HCT116 (cell line): Measurements from ENCODE around the gene MFN2.

Source experiments
- ATF3 ChIP-seq: IDR thresholded peaks from 2 replicates; pipeline ENCODE4 v1.6.1; 2012
- EZH2 ChIP-seq: fragments of 200-600 bp; sonication (generic); IDR thresholded peaks from 2 replicates; pipeline ENCODE4 v1.6.1; 2017; ENCODE audit warnings: antibody characterized with exemption, mixed run types
- EZH2phosphoT487 ChIP-seq: fragments of 200-600 bp; IDR thresholded peaks from 2 replicates; pipeline ENCODE4 v1.6.1; 2018; ENCODE audit warnings: antibody characterized with exemption, borderline replicate concordance
- POLR2AphosphoS5 ChIP-seq: IDR thresholded peaks from 2 replicates; pipeline ENCODE4 v1.6.1; 2011; ENCODE audit warnings: mild to moderate bottlenecking, low read depth, low read length, moderate library complexity
- RAD21 ChIP-seq: IDR thresholded peaks from 2 replicates; pipeline ENCODE4 v1.6.1; 2012; ENCODE audit warnings: low read depth, mild to moderate bottlenecking
- SIN3A ChIP-seq: IDR thresholded peaks from 2 replicates; pipeline ENCODE4 v1.6.1; 2012; ENCODE audit warnings: low read depth
- TCF7L2 ChIP-seq: IDR thresholded peaks from 2 replicates; pipeline ENCODE4 v1.7.0; 2011; ENCODE audit warnings: borderline replicate concordance, inconsistent platforms; ENCODE audit not compliant: insufficient read depth, insufficient read length; ENCODE audit errors: extremely low read depth
- ZFX ChIP-seq: fragments of 450-650 bp; IDR thresholded peaks from 2 replicates; pipeline ENCODE4 v1.6.1; 2017
- TF ChIP-seq, protein P1 (sequence below), 3 experiments: fragments of 200-600 bp in 1 of 3; sonication (generic) in 1 of 3; IDR thresholded peaks in 2 of 3; conservative IDR thresholded peaks in 1 of 3; 2 replicates each; pipeline ENCODE4 v1.5.1; 2012 to 2017; ENCODE audit warnings: low read depth in 2 of 3, low read length in 2 of 3, antibody characterized with exemption in 1 of 3, borderline replicate concordance in 1 of 3, control low read depth in 1 of 3, mild to moderate bottlenecking in 1 of 3, mixed read lengths in 1 of 3, mixed run types in 1 of 3, moderate library complexity in 1 of 3; ENCODE audit not compliant: insufficient read depth in 1 of 3

DNA sequence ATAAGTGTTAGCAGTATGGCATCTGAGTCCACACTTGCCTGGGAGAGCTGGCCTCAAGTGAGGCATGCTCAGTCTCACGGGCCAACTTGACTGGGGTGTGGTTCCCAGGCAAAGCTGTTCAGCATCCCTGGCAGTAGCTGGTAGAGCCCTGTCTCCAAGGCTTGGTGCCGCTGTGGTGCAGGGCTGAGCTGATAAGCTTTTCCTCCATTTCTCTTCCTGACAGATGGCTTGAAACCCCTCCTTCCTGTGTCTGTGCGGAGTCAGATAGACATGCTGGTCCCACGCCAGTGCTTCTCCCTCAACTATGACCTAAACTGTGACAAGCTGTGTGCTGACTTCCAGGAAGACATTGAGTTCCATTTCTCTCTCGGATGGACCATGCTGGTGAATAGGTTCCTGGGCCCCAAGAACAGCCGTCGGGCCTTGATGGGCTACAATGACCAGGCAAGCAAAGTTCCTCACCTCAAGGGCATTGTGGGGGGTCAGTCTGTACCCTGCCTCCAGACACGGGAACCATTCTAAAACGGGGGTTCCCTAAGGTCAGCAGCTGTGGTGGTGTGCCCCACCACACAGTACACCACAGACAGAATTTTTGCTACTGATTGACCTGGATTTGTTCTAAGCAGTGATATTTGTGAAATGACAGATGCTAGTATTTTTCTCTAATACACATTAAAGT lies 25.4 kb downstream of the MFN2 start:
- TF ChIP-seq, protein P1, sequence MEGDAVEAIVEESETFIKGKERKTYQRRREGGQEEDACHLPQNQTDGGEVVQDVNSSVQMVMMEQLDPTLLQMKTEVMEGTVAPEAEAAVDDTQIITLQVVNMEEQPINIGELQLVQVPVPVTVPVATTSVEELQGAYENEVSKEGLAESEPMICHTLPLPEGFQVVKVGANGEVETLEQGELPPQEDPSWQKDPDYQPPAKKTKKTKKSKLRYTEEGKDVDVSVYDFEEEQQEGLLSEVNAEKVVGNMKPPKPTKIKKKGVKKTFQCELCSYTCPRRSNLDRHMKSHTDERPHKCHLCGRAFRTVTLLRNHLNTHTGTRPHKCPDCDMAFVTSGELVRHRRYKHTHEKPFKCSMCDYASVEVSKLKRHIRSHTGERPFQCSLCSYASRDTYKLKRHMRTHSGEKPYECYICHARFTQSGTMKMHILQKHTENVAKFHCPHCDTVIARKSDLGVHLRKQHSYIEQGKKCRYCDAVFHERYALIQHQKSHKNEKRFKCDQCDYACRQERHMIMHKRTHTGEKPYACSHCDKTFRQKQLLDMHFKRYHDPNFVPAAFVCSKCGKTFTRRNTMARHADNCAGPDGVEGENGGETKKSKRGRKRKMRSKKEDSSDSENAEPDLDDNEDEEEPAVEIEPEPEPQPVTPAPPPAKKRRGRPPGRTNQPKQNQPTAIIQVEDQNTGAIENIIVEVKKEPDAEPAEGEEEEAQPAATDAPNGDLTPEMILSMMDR (IDR thresholded peaks at IDR 0.05 in 2 of 3, conservative IDR thresholded peaks at IDR 0.05 in 1 of 3; ENCODE audit: borderline replicate concordance in 1 of 3, insufficient read depth in 1 of 3, low read depth in 2 of 3, low read length in 2 of 3), result no peak
- no peak for TF ChIP-seq EZH2phosphoT487
- no peak for TF ChIP-seq POLR2AphosphoS5
- no peak for TF ChIP-seq RAD21
- no peak for TF ChIP-seq ZFX
- TF ChIP-seq ATF3, result no peak
- no peak for TF ChIP-seq SIN3A
- no peak for TF ChIP-seq TCF7L2
- TF ChIP-seq EZH2, result no peak
